B cell (primary cell): Measurements from ENCODE around the gene GLG1. TPM values are rescaled to one million over a fixed set of nuclear protein-coding genes. Genes with fewer than 3 reads are reported as not detected.

Experiments
- ATAC-seq: fragments of 200-7000 bp; cut with Tn5 transposase; one replicate; pipeline ENCODE4 v1.10.0; 2021; ENCODE audit warnings: low read depth, mild to moderate bottlenecking, moderate number of reproducible peaks, moderate library complexity
- CTCF ChIA-PET: fragments of 350-600 bp; sonication (Branson Sonifier 250); formaldehyde crosslinking; loops from one replicate; lab custom pipeline; 2021; ENCODE audit warnings: antibody characterized with exemption, inconsistent platforms; lab: Charles Lee
- POLR2A ChIA-PET: fragments of 350-600 bp; sonication (Branson Sonifier 250); formaldehyde crosslinking; loops from one replicate; lab custom pipeline; 2021; ENCODE audit warnings: antibody characterized with exemption; lab: Charles Lee
- DNase-seq: peaks from one replicate; pipeline ENCODE4 v3.0.0; 2013
- H2AFZ ChIP-seq: 2 replicates; pipeline ENCODE4 v1.6.1; 2012; ENCODE audit warnings: mild to moderate bottlenecking, low read depth, low read length; ENCODE audit not compliant: insufficient read depth, poor library complexity, severe bottlenecking
- H3K27ac ChIP-seq, 2 donors: 1 replicate in 1 of 2; 2 replicates in 1 of 2; pipeline ENCODE4 v1.5.1; 2012 to 2013; ENCODE audit warnings: low read length in 2 of 2, mild to moderate bottlenecking in 2 of 2, moderate library complexity in 1 of 2
- H3K27me3 ChIP-seq, 4 experiments: fragments of 200-600 bp in 1 of 4; sonication (generic) in 1 of 4; replicated peaks in 1 of 4; 1 replicate in 2 of 4; 2 replicates in 2 of 4; pipeline versions ENCODE4 v1.6.1 to v1.7.0; 2013 to 2016; ENCODE audit warnings: low read length in 3 of 4, mild to moderate bottlenecking in 2 of 4, mixed read lengths in 1 of 4, moderate library complexity in 1 of 4; ENCODE audit not compliant: insufficient read depth in 4 of 4, control insufficient read depth in 3 of 4; ENCODE audit errors: control extremely low read depth in 1 of 4
- H3K36me3 ChIP-seq, 2 experiments: replicated peaks in 1 of 2; 1 replicate in 1 of 2; 2 replicates in 1 of 2; pipeline versions ENCODE4 v1.6.1 to v1.7.1; 2013; ENCODE audit warnings: low read length in 1 of 2; ENCODE audit not compliant: insufficient read depth in 2 of 2, control insufficient read depth in 1 of 2; ENCODE audit errors: control extremely low read depth in 1 of 2, extremely low read depth in 1 of 2
- H3K4me1 ChIP-seq, 2 donors: fragments of 200-600 bp in 1 of 2; sonication (generic) in 1 of 2; 1 replicate in 1 of 2; 2 replicates in 1 of 2; pipeline versions ENCODE4 v1.5.1 to v1.6.1; 2013 to 2017; ENCODE audit warnings: low read length in 2 of 2; ENCODE audit not compliant: control insufficient read depth in 2 of 2, insufficient read depth in 2 of 2
- H3K4me2 ChIP-seq: replicated peaks from 2 replicates; pipeline ENCODE3; 2012; ENCODE audit warnings: mild to moderate bottlenecking, low read depth, low read length; ENCODE audit not compliant: poor library complexity, severe bottlenecking
- H3K4me3 ChIP-seq, 5 experiments: fragments of 200-600 bp in 1 of 5; sonication (generic) in 1 of 5; 1 replicate in 3 of 5; 2 replicates in 2 of 5; pipeline versions ENCODE4 v1.5.1 to v1.7.0; 2011 to 2016; ENCODE audit warnings: low read length in 4 of 5, mild to moderate bottlenecking in 4 of 5, low read depth in 2 of 5, control low read depth in 1 of 5, moderate library complexity in 1 of 5; ENCODE audit not compliant: insufficient read depth in 1 of 5; ENCODE audit errors: control extremely low read depth in 1 of 5, extremely low read depth in 1 of 5
- H3K79me2 ChIP-seq: fragments of 200-600 bp; sonication (generic); one replicate; pipeline ENCODE4 v1.6.0; 2016; ENCODE audit warnings: low read length; ENCODE audit not compliant: control insufficient read depth, insufficient read depth
- H3K9ac ChIP-seq: fragments of 200-600 bp; sonication (generic); 2 replicates; pipeline ENCODE4 v1.6.1; 2017; ENCODE audit warnings: mild to moderate bottlenecking, low read length, moderate library complexity
- H3K9me3 ChIP-seq, 3 donors: one replicate each; pipeline versions ENCODE4 v1.6.1 to v1.7.1; 2013; ENCODE audit warnings: low read length in 2 of 3; ENCODE audit not compliant: control insufficient read depth in 2 of 3, insufficient read depth in 1 of 3; ENCODE audit errors: control extremely low read depth in 1 of 3
- H4K20me1 ChIP-seq: 2 replicates; pipeline ENCODE4 v1.6.0; 2012; ENCODE audit warnings: mild to moderate bottlenecking, low read length; ENCODE audit not compliant: insufficient read depth, control insufficient read depth, poor library complexity, severe bottlenecking
- H3K27ac Mint-ChIP-seq: one replicate; pipeline ENCODE4 v1.8.0; 2021; ENCODE audit warnings: mixed read lengths
- H3K27me3 Mint-ChIP-seq: one replicate; pipeline ENCODE4 v1.8.0; 2021; ENCODE audit warnings: mixed read lengths
- H3K4me1 Mint-ChIP-seq: one replicate; pipeline ENCODE4 v1.8.0; 2021; ENCODE audit warnings: mixed read lengths
- H3K4me3 Mint-ChIP-seq: one replicate; pipeline ENCODE4 v1.8.0; 2021; ENCODE audit warnings: mixed read lengths
- H3K9me3 Mint-ChIP-seq: one replicate; pipeline ENCODE4 v1.8.0; 2022; ENCODE audit warnings: mixed read lengths; ENCODE audit not compliant: insufficient read depth
- EZH2 ChIP-seq: IDR thresholded peaks from 2 replicates; pipeline ENCODE4 v1.6.1; 2012; ENCODE audit warnings: borderline replicate concordance, low read depth, mild to moderate bottlenecking, moderate library complexity, low read length; ENCODE audit not compliant: insufficient read depth, poor library complexity, severe bottlenecking
- WGBS: methylation state at CpG from one replicate; pipeline ENCODE4 v1.1.5; 2013; ENCODE audit warnings: missing lambda C conversion rate; ENCODE audit not compliant: insufficient coverage; 5-methylcytosine and 5-hydroxymethylcytosine counted together
- intact Hi-C: fragments of 100-400 bp; cut with micrococcal nuclease; formaldehyde crosslinking; loops from one replicate; pipeline ENCODE4 v1.10.0; 2022
- polyA plus RNA-seq: library from polyadenylated mRNA; depleted of rRNA; stranded (reverse); fragments of >200 nt; gene quantifications from 2 replicates; pipeline ENCODE4 v1.2.3, GENCODE V29; 2012
- total RNA-seq, 2 donors: library from RNA; stranded (reverse); fragments of 120-200 nt in 1 of 2; gene quantifications; 1 replicate in 1 of 2; 2 replicates in 1 of 2; pipeline versions ENCODE4 v1.2.3 to v1.2.4, GENCODE V29; 2013 to 2022
- TF ChIP-seq, protein P1 (sequence below): fragments of 200-600 bp; IDR thresholded peaks from one replicate; pipeline ENCODE4 v1.8.0; 2022; ENCODE audit warnings: antibody characterized with exemption, mild to moderate bottlenecking

The GLG1 gene
- total and polyA plus RNA-seq, 2 donors (not counting 1 experiment from before 2014, with no cell fraction given): 28.3 to 114 TPM

DNA sequence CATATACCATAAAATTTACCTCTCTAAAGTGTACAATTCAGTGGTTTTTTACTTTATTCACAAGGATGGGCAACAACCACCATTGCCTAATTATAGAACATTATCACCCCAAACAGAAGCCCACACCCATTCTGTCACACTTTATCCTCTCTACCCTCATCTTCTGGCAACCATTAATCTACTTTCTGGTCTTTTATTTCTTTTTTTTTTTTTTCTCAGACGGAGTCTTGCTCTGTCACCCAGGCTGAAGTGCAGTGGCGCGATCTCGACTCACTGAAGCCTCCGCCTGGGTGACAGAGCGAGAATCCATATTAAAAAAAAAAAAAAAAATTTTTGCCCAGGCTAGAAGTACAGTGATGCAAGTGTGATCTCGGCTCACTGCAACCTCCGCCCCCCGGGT is 95.0 kb downstream of the GLG1 start:
- Histone ChIP-seq H3K4me3 (no peak overlapping the region), H3K27ac (no peak overlapping the region)

DNA sequence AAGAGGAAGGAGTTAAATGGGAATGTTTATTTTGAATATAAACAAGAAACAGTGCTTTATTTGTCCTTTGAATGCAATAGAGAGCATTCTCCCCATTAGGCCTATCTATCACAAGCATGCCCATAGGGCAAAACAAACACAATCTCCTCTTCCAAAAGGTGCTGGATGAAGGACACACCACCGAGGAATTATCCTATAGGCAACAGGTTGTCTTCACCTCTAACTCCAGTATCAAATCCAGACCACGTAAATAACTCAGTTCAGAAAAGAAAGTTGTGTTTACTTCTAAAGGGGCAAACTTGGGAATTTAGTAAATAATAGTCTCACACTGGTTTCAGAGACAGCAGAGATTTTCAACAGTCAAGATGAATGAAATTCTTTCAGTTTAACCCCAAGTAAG is 101.9 kb downstream of the GLG1 start:
- TF ChIP-seq, protein P1, sequence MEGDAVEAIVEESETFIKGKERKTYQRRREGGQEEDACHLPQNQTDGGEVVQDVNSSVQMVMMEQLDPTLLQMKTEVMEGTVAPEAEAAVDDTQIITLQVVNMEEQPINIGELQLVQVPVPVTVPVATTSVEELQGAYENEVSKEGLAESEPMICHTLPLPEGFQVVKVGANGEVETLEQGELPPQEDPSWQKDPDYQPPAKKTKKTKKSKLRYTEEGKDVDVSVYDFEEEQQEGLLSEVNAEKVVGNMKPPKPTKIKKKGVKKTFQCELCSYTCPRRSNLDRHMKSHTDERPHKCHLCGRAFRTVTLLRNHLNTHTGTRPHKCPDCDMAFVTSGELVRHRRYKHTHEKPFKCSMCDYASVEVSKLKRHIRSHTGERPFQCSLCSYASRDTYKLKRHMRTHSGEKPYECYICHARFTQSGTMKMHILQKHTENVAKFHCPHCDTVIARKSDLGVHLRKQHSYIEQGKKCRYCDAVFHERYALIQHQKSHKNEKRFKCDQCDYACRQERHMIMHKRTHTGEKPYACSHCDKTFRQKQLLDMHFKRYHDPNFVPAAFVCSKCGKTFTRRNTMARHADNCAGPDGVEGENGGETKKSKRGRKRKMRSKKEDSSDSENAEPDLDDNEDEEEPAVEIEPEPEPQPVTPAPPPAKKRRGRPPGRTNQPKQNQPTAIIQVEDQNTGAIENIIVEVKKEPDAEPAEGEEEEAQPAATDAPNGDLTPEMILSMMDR: no peak
- TF ChIP-seq EZH2: no peak
- no peaks in the 10 kb centered on the region for H3K27me3 ChIP-seq
- Mint-ChIP-seq H3K4me3 (no peak overlapping the region), H3K27me3 (no peaks in the 10 kb centered on the region), H3K4me1 (no peaks in the 10 kb centered on the region), H3K27ac (no peak overlapping the region), H3K9me3 (no peaks in the 10 kb centered on the region)
- no peak overlapping the region for H3K4me2 ChIP-seq
- CTCF ChIA-PET: no interaction called here
- H3K4me3 ChIP-seq: no peak overlapping the region
- intact Hi-C loops: loop anchor here (10.0 kb wide), 1 partner anchor 120 kb away; no protein-coding TSS in a partner anchor
- ATAC-seq: no peak
- H3K27ac ChIP-seq: no peak overlapping the region
- WGBS: 100% methylated on average over 1 of the region's 2 CpGs
- H4K20me1 ChIP-seq: peaks cover 10% of the 10 kb centered on the region
- H2AFZ ChIP-seq: no peak overlapping the region
- H3K79me2 ChIP-seq: peaks cover 12% of the 10 kb centered on the region
- H3K9me3 ChIP-seq: no peaks in the 10 kb centered on the region
- no peak overlapping the region for H3K9ac ChIP-seq
- DNase-seq: no peak
- H3K36me3 ChIP-seq: peaks cover 7 to 43% of the 10 kb centered on the region in 2 experiments
- no peaks in the 10 kb centered on the region for H3K4me1 ChIP-seq
- POLR2A ChIA-PET: interaction anchor here (0.7 kb wide), 1 partner anchor 36 kb away, joined by 5 read pairs; no protein-coding TSS in a partner anchor

More for the DNA sequence above, 95.0 kb downstream of the GLG1 start:
- no peaks in the 10 kb centered on the region for H3K4me1 ChIP-seq
- no peak overlapping the region for H3K4me2 ChIP-seq
- Mint-ChIP-seq H3K4me1 (peaks cover 30% of the 10 kb centered on the region), H3K4me3 (no peak overlapping the region), H3K27me3 (no peaks in the 10 kb centered on the region), H3K9me3 (no peaks in the 10 kb centered on the region), H3K27ac (no peak overlapping the region)
- no peak overlapping the region for H2AFZ ChIP-seq
- H3K9ac ChIP-seq: no peak overlapping the region
- no peaks in the 10 kb centered on the region for H3K27me3 ChIP-seq
- POLR2A ChIA-PET: no interaction called here
- no peak for TF ChIP-seq EZH2
- TF ChIP-seq, protein P1: no peak
- no peaks in the 10 kb centered on the region for H3K9me3 ChIP-seq
- peaks cover 13% of the 10 kb centered on the region for H4K20me1 ChIP-seq
- CTCF ChIA-PET: no interaction called here
- peaks cover 2 to 13% of the 10 kb centered on the region in 2 experiments for H3K36me3 ChIP-seq
- H3K79me2 ChIP-seq: peaks cover 19% of the 10 kb centered on the region
- WGBS: 97% methylated on average over 6 of the region's 9 CpGs
- intact Hi-C loops: no loop called here
- ATAC-seq (no peak), DNase-seq (no peak)
